Measurements from ENCODE around the gene ZFC3H1.
"Not testable (repeated sequence)": the region's sequence is repeated elsewhere in the genome, so short reads cannot be mapped to it uniquely, and the experiment has no call there.

Gene ZFC3H1

DNA sequence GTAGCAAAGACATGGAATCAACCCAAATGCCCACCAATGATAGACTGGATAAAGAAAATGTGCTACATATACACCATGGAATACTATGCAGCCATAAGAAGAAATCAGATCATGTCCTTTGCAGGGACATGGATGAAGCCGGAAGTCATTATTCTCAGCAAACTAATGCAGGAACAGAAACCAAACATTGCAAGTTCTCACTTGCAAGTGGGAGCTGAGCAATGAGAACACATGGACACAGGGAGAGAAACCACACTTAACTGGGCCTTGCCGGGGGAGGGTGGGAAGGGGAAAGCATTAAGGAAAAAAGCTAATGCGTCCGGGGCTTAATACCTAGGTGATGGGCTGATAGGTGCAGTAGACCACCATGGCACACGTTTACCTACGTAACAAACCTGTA is 93.8 kb downstream of the ZFC3H1 start:
- DNase-seq, result not testable (repeated sequence)

DNA sequence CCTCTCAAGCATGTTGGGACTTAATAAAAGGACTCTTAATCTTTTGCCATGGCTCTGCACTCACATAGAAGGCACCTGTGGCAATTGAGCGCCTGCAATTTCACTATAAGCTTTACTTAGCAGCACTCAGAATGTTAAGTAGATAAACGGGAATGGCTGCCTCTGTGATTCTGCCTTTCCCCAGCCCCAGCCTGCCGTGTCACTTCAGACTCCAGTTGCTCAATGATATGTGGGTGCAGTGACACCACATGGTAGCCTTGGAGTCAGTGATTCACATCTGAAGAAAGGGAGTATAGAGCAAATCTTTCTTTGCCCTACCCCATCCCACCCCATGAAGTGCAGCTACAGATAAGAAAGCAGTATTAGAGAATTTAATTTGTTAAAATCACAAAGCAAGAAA is 96.1 kb downstream of the ZFC3H1 start:
- DNase-seq, result peak; percentile 15

DNA sequence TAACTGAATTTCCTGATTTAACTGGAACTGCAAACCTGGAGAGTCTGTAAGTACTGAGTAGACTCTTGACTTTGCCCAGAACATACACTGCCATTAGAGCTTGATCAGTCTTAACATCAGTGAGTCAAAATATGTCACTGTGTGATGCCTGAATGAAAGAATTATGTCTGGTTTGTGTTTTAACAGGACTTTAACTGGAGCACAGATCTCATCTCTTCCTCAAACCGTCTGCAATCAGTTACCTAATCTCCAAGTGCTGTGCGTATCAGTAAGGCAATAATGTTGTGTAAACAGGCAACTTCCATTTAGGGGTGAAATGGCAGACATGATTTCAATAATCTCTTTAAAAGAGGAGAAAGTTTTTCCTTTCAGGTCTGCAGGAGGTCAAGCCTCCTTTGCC is 97.0 kb downstream of the ZFC3H1 start:
- DNase-seq, result peak; percentile 3

- no peak for DNase-seq
These were observed 98.1 kb downstream of the ZFC3H1 start for GRCh38 chr12:71565535-71565934.

DNA sequence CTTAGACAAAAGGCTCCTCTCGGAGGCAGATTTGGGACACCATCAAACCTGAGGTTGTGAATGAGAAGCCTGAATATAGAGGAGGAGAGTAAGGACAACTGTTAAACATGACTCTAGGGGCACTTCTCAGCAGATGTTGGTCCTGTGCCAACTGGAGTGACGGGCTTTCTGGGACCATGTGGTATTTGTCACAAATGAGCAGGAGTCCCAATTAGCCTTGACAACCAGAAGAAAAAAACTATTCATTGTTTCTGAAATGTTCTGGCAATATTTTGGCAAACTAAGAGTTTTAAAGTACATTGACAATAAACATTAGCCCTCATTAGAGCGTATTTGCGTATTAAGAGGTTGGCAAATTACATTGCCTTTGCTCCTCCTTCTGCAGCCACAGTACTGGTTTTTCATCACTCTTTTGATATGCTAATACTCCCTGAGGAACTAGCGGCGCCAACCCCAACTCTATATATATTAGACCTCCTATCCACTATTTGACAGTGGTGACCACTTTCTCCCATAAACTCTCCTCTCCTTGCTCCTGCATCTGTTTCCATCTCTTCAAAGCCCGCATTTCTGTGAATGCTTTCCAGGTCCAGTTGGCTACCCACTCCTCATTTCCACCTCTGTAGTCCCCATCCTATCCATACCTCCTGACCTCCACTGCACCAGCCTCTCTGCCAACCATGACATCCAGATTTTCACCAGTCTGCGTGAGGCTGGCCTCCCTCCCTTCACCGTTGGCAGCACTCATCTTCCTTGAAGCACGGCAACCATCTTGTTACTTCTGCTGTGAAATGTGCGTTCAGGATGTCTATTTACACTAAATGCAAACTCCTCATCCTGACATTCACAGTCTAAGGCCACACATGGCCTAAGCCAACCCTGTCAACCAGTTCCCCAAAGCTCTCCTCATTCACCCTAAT is 100.7 kb downstream of the ZFC3H1 start:
- DNase-seq, result no peak
